Transverse colon (tissue), 4 donors: ENCODE results near the gene ANKZF1.

Experiments used
- CTCF ChIP-seq, 5 experiments: fragments of 200-600 bp in 3 of 5; fragments of 450-650 bp in 2 of 5; sonication (generic) in 3 of 5; IDR thresholded peaks; 1 replicate in 2 of 5; 2 replicates in 3 of 5; pipeline ENCODE4 v1.5.1; 2016 to 2017; ENCODE audit warnings: antibody characterized with exemption in 5 of 5, inconsistent platforms in 3 of 5, mild to moderate bottlenecking in 2 of 5, moderate library complexity in 1 of 5
- EP300 ChIP-seq: sonication (generic); formaldehyde crosslinking; IDR thresholded peaks from one replicate; pipeline ENCODE4 v1.6.1; 2017; ENCODE audit warnings: antibody characterized with exemption, low read depth
- POLR2A ChIP-seq: fragments of 450-650 bp; IDR thresholded peaks from one replicate; pipeline ENCODE4 v1.6.1; 2016; ENCODE audit warnings: antibody characterized with exemption, mild to moderate bottlenecking, moderate library complexity
- POLR2AphosphoS5 ChIP-seq, 3 donors: sonication (generic); formaldehyde crosslinking; IDR thresholded peaks; one replicate each; pipeline ENCODE4 v1.6.1; 2016; ENCODE audit warnings: antibody characterized with exemption in 3 of 3

- TF ChIP-seq EP300: no peak
- TF ChIP-seq CTCF (IDR thresholded peaks at IDR 0.05): no peak
- TF ChIP-seq POLR2AphosphoS5 (IDR thresholded peaks at IDR 0.05): no peak
- no peak for TF ChIP-seq POLR2A
Measured at GRCh38 chr2:219181531-219181930, 48.1 kb upstream of the ANKZF1 start.
